GM18873 (cell line): ENCODE data around the gene SCAMP5.
A peak's percentile ranks its signal among the peaks of the same experiment; 100 is the strongest.

ENCODE experiments used
- ATAC-seq: cut with Tn5 transposase; IDR thresholded peaks from one replicate; pipeline ENCODE4 v1.9.1; 2021; ENCODE audit warnings: mild to moderate bottlenecking, moderate library complexity, moderate number of reproducible peaks; ENCODE audit not compliant: unreplicated experiment, low FRiP score

Gene SCAMP5

GRCh38 chr15:74995182-74995778 lies at the start of gene SCAMP5:
Gene SCAMP5, plus strand, starts transcription at chr15:74995563. Its CDS starts 16,277 bp downstream, at chr15:75011840.
- ATAC-seq, result peak; percentile 47

DNA sequence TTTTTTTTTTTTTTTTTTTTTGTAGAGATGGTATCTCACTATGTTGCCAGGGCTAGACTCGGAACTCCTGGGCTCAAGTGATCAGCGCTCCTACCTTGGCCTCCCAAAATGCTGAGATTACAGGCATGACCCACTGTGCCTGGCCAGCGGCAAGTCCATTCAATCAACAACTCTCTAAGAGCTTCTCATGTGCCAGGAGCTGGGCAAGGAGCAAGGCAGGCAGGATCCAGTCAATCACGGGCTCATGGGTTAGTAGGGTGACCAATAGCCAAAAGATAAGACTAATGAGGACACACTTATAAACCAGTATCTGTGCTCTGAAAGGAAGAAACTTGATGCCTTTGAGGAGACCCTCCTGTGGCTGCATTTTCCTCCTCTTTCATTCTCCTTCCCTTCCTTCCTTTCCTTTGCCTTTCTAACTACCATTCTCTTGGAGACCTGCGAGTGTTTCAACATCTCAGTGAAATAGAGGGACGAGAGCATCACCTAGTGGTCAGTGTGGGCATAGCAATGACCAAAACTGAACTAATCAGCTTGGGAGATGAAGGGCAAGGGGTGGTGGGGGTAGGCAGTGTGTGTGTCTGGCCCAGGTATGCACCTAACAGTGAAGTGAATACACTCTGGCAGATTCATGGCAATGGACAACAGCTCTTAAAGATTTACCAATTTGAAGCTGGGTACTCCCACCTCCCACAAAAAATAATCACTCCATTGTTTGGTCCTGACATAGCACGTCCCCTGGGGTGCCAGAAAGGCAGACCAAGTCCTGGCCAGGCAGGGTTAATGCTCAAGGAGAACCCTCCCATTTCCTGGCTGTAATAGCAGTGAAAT lies 45.1 kb upstream of the SCAMP5 start:
- no peak for ATAC-seq

DNA sequence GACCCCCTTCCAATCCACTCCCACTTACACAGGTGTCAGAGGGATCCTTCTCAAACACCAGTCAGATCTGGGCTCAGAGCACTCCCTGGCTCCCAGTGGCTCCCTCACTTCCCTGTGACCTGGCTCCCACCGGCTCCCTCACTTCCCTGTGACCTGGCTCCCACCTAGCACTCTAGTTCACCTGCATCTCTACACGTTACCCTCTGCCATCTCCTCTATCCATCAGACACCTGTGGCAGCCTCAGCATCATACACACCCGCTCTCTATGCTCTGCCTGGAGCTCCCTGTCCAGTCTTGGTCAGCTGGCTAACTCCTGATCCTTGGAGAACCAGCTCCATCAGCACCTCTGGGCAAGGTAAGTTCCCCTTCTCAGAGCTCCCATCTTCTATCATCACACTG lies 44.4 kb upstream of the SCAMP5 start:
- ATAC-seq, result no peak

DNA sequence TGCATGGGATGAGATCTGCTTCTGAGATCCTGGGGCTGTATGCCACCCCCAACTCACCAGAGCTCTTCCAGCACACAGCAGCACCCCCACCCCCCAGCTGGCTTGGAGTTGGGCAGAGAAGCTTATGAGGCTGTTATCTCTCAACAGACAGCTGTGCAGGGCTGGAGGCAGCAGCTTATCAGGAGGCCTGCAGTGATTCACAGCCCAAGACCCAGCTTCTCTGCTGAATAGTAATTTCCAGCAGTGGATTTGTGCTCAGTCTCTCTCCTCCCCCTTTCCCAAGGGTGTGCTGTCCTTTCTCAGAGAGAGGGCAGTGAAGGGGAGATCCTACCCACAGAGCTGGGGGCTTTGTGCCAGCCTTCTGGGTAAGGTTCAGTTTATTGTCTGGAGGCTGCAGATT lies 40.8 kb upstream of the SCAMP5 start:
- no peak for ATAC-seq

- no peak for ATAC-seq
These were observed 40.3 kb upstream of the SCAMP5 start for GRCh38 chr15:74955017-74955416.

GRCh38 chr15:74955796-74956647 lies 39.3 kb upstream of the SCAMP5 start:
- no peak for ATAC-seq

GRCh38 chr15:74956648-74957475 lies 38.5 kb upstream of the SCAMP5 start, which contains the start of gene RPP25:
Gene RPP25, minus strand, starts transcription at chr15:74956772. Its CDS starts 189 bp downstream, at chr15:74956583.
- no peak for ATAC-seq

- no peak for ATAC-seq
These were observed 37.8 kb upstream of the SCAMP5 start for GRCh38 chr15:74957476-74958035.

DNA sequence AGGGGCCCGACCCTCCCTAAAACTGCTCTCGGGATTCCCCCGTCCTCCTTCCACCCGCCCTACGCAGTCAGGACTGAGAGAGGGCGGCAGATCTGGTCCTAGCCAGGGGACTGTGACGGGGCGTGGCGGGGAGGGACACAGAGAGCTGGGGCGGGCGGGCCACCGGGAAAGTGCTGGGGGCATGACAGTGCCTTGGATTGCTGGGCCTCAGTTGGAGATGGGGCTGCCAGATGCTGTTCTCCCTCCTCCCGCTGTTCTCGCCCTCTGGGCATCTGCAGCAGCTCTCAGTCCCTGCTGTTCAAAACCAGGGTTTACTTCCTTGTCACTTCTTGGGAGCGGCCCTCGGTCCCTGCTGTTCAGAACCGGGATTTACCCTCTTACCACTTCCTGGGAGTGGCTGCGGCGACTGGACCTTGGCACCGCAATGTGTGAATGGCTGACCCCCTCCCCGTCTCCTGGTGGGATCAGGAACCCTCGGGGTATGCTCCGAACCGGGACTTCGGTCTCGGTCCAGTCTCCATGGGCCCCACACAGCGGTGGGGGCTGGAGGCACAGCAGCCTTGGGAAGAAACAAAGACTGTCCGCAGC lies 36.9 kb upstream of the SCAMP5 start:
- ATAC-seq, result no peak

- no peak for ATAC-seq
These were observed 36.3 kb upstream of the SCAMP5 start for GRCh38 chr15:74958908-74959585.

GRCh38 chr15:74959586-74959939 lies 35.8 kb upstream of the SCAMP5 start:
- ATAC-seq, result no peak

DNA sequence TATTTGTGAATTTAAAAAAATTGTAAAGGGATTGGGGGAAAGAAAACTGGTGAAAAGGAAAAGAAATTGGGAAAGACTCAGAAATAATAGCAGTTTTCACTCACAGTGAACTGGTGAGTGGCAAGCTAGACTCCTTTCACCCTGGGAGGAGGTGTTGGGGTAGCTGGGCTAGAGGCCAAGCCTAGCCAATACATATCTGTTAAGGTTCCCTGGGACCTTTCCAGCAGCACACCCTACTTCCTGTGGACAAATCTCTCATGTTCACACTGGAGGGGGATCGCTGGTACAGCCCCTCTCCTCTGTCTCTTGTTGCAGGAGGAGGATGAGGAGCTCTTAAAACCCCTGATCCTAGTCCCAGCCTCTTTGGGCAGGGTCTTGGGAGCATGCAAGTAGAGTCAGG lies 35.1 kb upstream of the SCAMP5 start:
- ATAC-seq, result no peak

DNA sequence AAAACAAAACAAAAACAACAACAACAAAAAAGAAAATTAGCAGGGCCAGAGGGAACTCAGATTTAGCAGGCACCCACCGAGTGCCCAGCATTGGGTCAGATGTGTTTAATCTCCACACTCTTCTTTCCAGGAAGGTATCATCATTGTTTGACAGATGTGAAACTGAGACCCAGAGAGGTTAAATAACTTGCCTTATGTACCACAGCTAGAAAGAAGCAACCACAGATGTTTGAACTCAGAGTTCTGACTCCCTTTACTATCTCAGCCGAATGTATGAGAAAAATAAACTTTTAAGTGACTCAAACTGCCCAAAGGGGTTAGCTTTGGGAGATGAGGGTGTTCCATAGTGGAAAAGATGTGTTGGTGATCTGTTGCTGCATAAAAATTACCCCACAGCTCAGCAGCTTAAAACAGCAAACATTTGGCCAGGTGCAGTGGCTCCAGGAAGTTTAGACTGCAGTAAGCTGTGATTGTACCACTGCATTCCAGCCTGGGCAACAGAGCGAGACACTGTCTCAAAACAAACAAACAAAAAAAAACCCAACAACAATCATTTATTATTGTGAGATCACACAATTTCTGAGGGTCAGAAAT lies 34.3 kb upstream of the SCAMP5 start:
- ATAC-seq, result no peak

GRCh38 chr15:74961616-74962015 lies 33.7 kb upstream of the SCAMP5 start:
- no peak for ATAC-seq

DNA sequence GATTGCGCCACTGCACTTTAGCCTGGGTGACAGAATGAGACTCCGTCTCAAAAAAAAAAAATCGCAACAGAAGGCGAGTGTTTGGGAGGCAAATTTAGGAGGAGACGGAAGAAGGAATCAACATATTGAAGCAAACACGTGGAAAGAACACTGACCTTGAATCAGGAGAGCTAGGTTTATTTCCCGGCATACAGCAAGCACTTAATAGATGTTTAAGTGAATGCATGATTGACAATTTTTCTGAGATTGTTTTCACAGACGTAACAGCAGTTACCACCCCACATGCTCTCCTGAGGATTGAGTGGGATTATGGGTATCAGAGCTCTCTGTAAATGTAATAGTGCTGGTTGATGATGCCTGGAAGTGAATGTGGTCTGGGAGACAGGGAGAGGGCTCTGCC lies 33.1 kb upstream of the SCAMP5 start:
- ATAC-seq, result no peak

- no peak for ATAC-seq
These were observed 32.7 kb upstream of the SCAMP5 start for GRCh38 chr15:74962671-74963070.

- ATAC-seq, result no peak
These were observed 32.1 kb upstream of the SCAMP5 start for GRCh38 chr15:74963213-74963612.

DNA sequence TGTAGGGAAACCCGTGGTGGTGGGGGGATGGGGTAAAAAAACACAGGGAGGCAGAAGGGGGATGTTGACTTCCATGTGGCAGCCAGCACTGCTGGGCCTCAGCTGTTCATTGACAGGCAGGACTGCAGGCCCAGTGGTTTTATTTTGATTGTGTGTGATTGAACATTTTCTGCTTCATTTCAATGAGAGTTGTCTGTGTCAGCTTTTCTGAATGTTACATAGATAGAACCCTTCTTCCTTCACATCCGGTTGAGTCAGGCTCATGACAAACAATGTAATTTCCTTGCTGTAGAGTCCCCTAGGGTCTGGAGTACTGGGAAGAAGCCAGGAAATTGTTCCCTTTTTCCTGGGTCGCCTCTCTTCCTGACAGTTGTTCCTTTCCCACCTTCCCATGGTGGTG lies 30.6 kb upstream of the SCAMP5 start:
- ATAC-seq, result no peak

DNA sequence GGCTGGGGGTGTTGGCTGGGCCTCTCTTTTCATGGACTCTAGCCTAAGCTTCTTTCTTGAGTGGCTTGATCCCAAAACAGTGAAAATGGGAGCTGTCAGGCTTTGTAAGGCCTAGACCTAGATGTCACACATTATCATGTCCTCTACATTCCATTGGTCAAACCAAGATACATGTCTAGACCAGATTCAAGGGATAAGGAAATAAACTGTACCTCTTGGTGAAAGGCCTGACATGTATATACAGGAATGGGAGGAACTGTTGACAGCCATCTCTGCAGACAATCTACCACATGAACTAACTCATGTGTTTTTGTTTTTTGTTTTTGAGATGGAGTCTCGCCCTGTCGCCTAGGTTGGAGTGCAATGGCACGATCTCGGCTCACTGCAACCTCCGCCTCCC lies 27.7 kb upstream of the SCAMP5 start:
- no peak for ATAC-seq
